GM23338 (cell line): Measurements from ENCODE around the gene DCUN1D2. TPM values are rescaled to one million over a fixed set of nuclear protein-coding genes. Genes with fewer than 3 reads are reported as not detected.

Experiments used
- CTCF ChIP-seq, 2 experiments: fragments of 200-600 bp in 1 of 2; sonication (generic) in 1 of 2; conservative IDR thresholded peaks; 2 replicates each; pipeline versions ENCODE4 v1.5.1 to v1.6.1; 2016 to 2017; ENCODE audit warnings: antibody characterized with exemption in 2 of 2, low read depth in 2 of 2, mild to moderate bottlenecking in 2 of 2, moderate library complexity in 1 of 2
- EZH2 ChIP-seq: fragments of 200-600 bp; sonication (generic); IDR thresholded peaks from one replicate; pipeline ENCODE4 v1.8.0; 2017; ENCODE audit warnings: antibody characterized with exemption, mild to moderate bottlenecking, low read depth; ENCODE audit not compliant: unreplicated experiment
- EZH2phosphoT487 ChIP-seq: fragments of 200-600 bp; sonication (generic); IDR thresholded peaks from one replicate; pipeline ENCODE4 v1.8.1; 2018; ENCODE audit warnings: antibody characterized with exemption; ENCODE audit not compliant: unreplicated experiment
- JUNB ChIP-seq: IDR thresholded peaks from one replicate; pipeline ENCODE4 v1.6.1; 2016; ENCODE audit warnings: antibody characterized with exemption; ENCODE audit not compliant: unreplicated experiment
- NANOG ChIP-seq: IDR thresholded peaks from 2 replicates; pipeline ENCODE4 v1.6.1; 2016; ENCODE audit warnings: antibody characterized with exemption, borderline replicate concordance
- POLR2AphosphoS5 ChIP-seq: IDR thresholded peaks from 2 replicates; pipeline ENCODE4 v1.6.1; 2016; ENCODE audit warnings: antibody characterized with exemption, low read depth
- REST ChIP-seq: IDR thresholded peaks from one replicate; pipeline ENCODE4 v1.6.1; 2018; ENCODE audit warnings: antibody characterized with exemption; ENCODE audit not compliant: unreplicated experiment
- STAT1 ChIP-seq: IDR thresholded peaks from one replicate; pipeline ENCODE4 v1.6.1; 2016; ENCODE audit warnings: antibody characterized with exemption; ENCODE audit not compliant: unreplicated experiment
- ZNF114 ChIP-seq: fragments of 250-450 bp; sonication (Bioruptor Pico); IDR thresholded peaks from 2 replicates; pipeline ENCODE4 v1.5.0; 2020; ENCODE audit warnings: mild to moderate bottlenecking, moderate library complexity
- ZNF462 ChIP-seq: fragments of 250-450 bp; sonication (Bioruptor Pico); IDR thresholded peaks from 2 replicates; pipeline ENCODE4 v1.5.0; 2020; ENCODE audit warnings: mild to moderate bottlenecking, moderate library complexity
- polyA plus RNA-seq: library from polyadenylated mRNA; unstranded; fragments of >200 nt; fragmentation: Nextera tagmentation; extraction: Ambion mirVana; gene quantifications from 2 replicates; pipeline ENCODE4 v1.2.1, GENCODE V29; 2016
- total RNA-seq: library from RNA; depleted of rRNA; stranded (reverse); fragments of >200 nt; shearing (Covaris generic); gene quantifications from 2 replicates; pipeline ENCODE4 v1.2.3, GENCODE V29; 2014

DCUN1D2 gene
- total and polyA plus RNA-seq, 2 experiments from 2014 or later, result 12.3 to 38.0 TPM

- no peak for TF ChIP-seq ZNF462
- TF ChIP-seq POLR2AphosphoS5, result no peak
- TF ChIP-seq CTCF (conservative IDR thresholded peaks at IDR 0.05; ENCODE audit: low read depth in 2 of 2), result no peak
- TF ChIP-seq ZNF114 (CRISPR knock-in tag), result no peak
- no peak for TF ChIP-seq STAT1
- no peak for TF ChIP-seq NANOG
- TF ChIP-seq EZH2, result no peak
- no peak for TF ChIP-seq EZH2phosphoT487
- no peak for TF ChIP-seq JUNB
- TF ChIP-seq REST, result no peak
Measured at GRCh38 chr13:113466383-113466782, 24.1 kb downstream of the DCUN1D2 start (continued).
